ENCODE measurements around the gene TOPBP1.

- TF ChIP-seq CTCF (IDR thresholded peaks at IDR 0.05; ENCODE audit: low read depth, low read length) (no peak), MYC (IDR thresholded peaks at IDR 0.05; ENCODE audit: low read depth, low read length) (no peak)
Measured at GRCh38 chr3:133711013-133711412, 49.3 kb upstream of the TOPBP1 start.

All from NB4 (cell line).